RWPE1 (cell line): ENCODE measurements around the gene SYNJ2.

Source experiments
- CTCF ChIA-PET: fragments of 350-600 bp; sonication (Branson Sonifier 250); formaldehyde crosslinking; extraction: SDS; loops from one replicate; lab custom pipeline; 2021; lab: Yijun Ruan, JAX
- POLR2A ChIA-PET: fragments of 400-600 bp; formaldehyde crosslinking; extraction: SDS; loops from one replicate; lab custom pipeline; 2020; ENCODE audit warnings: antibody characterized with exemption; ENCODE audit not compliant: low non-redundant PET; lab: Yijun Ruan, JAX
- DNase-seq: peaks from one replicate; pipeline ENCODE4 v3.0.0; 2012; ENCODE audit warnings: low spot score
- H3K27ac ChIP-seq: fragments of 450-650 bp; 2 replicates; pipeline ENCODE4 v1.5.1; 2017
- TF ChIP-seq, protein P1 (sequence below): fragments of 450-650 bp; conservative IDR thresholded peaks from 2 replicates; pipeline ENCODE4 v1.5.1; 2017; ENCODE audit warnings: low read depth, mild to moderate bottlenecking

Gene SYNJ2

GRCh38 chr6:157984686-157985225 lies 3.1 kb downstream of the SYNJ2 start:
- no peak for DNase-seq
- POLR2A ChIA-PET = interaction anchor here (0.6 kb wide), 1 partner anchor 37 kb away, joined by 3 read pairs; no protein-coding TSS in a partner anchor

GRCh38 chr6:157985378-157986155 lies 3.9 kb downstream of the SYNJ2 start:
- no peak for DNase-seq
- TF ChIP-seq, protein P1, sequence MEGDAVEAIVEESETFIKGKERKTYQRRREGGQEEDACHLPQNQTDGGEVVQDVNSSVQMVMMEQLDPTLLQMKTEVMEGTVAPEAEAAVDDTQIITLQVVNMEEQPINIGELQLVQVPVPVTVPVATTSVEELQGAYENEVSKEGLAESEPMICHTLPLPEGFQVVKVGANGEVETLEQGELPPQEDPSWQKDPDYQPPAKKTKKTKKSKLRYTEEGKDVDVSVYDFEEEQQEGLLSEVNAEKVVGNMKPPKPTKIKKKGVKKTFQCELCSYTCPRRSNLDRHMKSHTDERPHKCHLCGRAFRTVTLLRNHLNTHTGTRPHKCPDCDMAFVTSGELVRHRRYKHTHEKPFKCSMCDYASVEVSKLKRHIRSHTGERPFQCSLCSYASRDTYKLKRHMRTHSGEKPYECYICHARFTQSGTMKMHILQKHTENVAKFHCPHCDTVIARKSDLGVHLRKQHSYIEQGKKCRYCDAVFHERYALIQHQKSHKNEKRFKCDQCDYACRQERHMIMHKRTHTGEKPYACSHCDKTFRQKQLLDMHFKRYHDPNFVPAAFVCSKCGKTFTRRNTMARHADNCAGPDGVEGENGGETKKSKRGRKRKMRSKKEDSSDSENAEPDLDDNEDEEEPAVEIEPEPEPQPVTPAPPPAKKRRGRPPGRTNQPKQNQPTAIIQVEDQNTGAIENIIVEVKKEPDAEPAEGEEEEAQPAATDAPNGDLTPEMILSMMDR = no peak
- peak overlapping the region; percentile 23 for H3K27ac ChIP-seq
- CTCF ChIA-PET = no interaction called here
- POLR2A ChIA-PET = interaction anchor here (0.6 kb wide), 1 partner anchor 38 kb away, joined by 3 read pairs; no protein-coding TSS in a partner anchor

More at GRCh38 chr6:157984686-157985225, 3.1 kb downstream of the SYNJ2 start:
- CTCF ChIA-PET = interaction anchor here (0.6 kb wide), 1 partner anchor 9 kb away, joined by 5 read pairs; no protein-coding TSS in a partner anchor
- TF ChIP-seq, protein P1 = no peak
- no peak overlapping the region for H3K27ac ChIP-seq

- ChIA-PET CTCF (interaction anchor here (0.6 kb wide), 1 partner anchor 25 kb away, joined by 3 read pairs; no protein-coding TSS in a partner anchor), POLR2A (no interaction called here)
- TF ChIP-seq, protein P1 = no peak
- DNase-seq = no peak
- H3K27ac ChIP-seq = peak overlapping the region; percentile 27; the same call in 1 of the 2 replicates
Measured at GRCh38 chr6:157987788-157988699, 6.4 kb downstream of the SYNJ2 start.

DNA sequence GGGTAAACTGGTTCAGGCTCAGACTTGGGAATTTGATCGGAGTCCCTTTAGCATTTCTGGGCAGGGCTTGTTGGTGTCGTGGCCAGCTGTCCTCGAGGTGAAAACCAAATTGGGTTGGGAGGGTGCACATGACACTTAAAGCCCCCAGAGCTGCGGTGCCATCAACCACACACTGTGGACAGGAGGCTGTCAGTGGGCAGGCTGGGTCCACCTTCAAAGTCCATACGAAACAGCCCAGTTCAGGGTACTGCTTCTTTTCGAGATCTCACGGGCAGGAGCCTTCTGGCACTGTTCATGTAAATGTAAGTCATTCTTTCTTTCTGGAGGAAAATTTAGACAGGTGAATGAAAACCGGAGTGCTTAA lies 7.0 kb downstream of the SYNJ2 start:
- peak overlapping the region; percentile 27; the same call in 1 of the 2 replicates for H3K27ac ChIP-seq
- ChIA-PET CTCF (interaction anchor here (0.6 kb wide), 1 partner anchor 26 kb away, joined by 3 read pairs; no protein-coding TSS in a partner anchor), POLR2A (no interaction called here)
- no peak for DNase-seq
- TF ChIP-seq, protein P1 = no peak

DNA sequence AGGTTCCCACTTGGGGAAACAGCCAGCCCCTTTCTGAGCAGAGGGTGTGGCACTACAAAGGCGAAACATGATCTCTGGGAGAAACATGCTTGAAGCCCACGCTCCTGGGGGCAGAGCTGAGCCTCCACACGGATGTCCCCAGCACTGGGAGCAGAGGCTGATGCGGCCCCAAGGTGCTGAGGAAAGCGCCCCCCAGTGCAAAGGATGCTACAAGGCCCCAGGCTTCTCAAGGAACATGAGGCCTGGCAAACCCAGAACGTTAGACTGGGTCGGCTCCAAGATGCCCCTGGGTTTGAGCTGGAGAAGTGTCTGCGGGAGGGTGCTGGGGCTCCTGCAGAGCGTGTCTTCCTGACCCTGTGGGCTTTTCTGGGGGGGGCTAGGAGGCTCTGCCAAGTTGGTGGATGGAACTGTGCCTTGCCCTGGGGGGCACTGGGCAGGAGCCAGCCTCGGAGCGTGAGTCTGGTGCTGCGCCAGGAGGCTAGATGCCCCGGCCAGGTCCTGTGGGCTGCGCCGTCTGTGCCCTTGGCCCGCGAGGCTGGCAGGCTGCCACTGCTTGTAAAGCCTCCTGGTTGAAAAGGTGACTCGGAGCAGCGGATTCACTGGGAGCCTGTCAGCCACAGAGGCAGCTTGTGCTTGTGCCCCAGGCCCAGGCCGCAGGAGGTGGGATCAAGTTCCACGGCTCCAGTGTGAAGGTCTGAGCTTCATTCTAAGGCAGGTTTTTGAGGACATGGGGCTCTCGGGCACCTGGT lies 8.1 kb downstream of the SYNJ2 start:
- peak; percentile 29 for DNase-seq
- H3K27ac ChIP-seq = peak overlapping the region; percentile 63
- ChIA-PET CTCF (interaction anchor here (0.6 kb wide), 3 partner anchors 28 to 41 kb away, joined by 3 read pairs; no protein-coding TSS in a partner anchor), POLR2A (no interaction called here)
- TF ChIP-seq, protein P1 = no peak
